Kidney capillary endothelial cell (primary cell): Measurements from ENCODE around the gene PCDH9.
"Not testable (repeated sequence)": the region's sequence is repeated elsewhere in the genome, so short reads cannot be mapped to it uniquely, and the experiment has no call there.

Experiments
- DNase-seq: peaks from one replicate; pipeline ENCODE4 v3.0.0-alpha.2; 2018; ENCODE audit warnings: low spot score

The PCDH9 gene

GRCh38 chr13:66659701-66660467 lies 570.3 kb downstream of the PCDH9 start:
- DNase-seq, result peak; percentile 85

- DNase-seq, result no peak
Measured at GRCh38 chr13:66659286-66659685, 570.9 kb downstream of the PCDH9 start.

GRCh38 chr13:66657165-66657881 lies 572.8 kb downstream of the PCDH9 start:
- peak; percentile 100 for DNase-seq

GRCh38 chr13:66655847-66656454 lies 574.2 kb downstream of the PCDH9 start:
- no peak for DNase-seq

GRCh38 chr13:66644855-66645460 lies 585.2 kb downstream of the PCDH9 start:
- DNase-seq, result no peak

- DNase-seq, result no peak
Measured at GRCh38 chr13:66640231-66640630, 589.9 kb downstream of the PCDH9 start.

- no peak for DNase-seq
Measured at GRCh38 chr13:66639044-66639443, 591.1 kb downstream of the PCDH9 start.

GRCh38 chr13:66635526-66635925 lies 594.6 kb downstream of the PCDH9 start:
- peak; percentile 96 for DNase-seq

- no peak for DNase-seq
Measured at GRCh38 chr13:66634384-66634783, 595.8 kb downstream of the PCDH9 start.

- no peak for DNase-seq
Measured at GRCh38 chr13:66627512-66627911, 602.6 kb downstream of the PCDH9 start.

GRCh38 chr13:66624302-66624701 lies 605.8 kb downstream of the PCDH9 start:
- no peak for DNase-seq

- DNase-seq, result no peak
Measured at GRCh38 chr13:66623129-66623820, 606.9 kb downstream of the PCDH9 start.

- DNase-seq, result not testable (repeated sequence)
Measured at GRCh38 chr13:66621906-66622447, 608.2 kb downstream of the PCDH9 start.

GRCh38 chr13:66618702-66619101 lies 611.4 kb downstream of the PCDH9 start:
- peak; percentile 70 for DNase-seq

GRCh38 chr13:66617786-66618185 lies 612.4 kb downstream of the PCDH9 start:
- DNase-seq, result no peak

GRCh38 chr13:66612983-66613382 lies 617.2 kb downstream of the PCDH9 start:
- no peak for DNase-seq

- DNase-seq, result no peak
Measured at GRCh38 chr13:66586489-66586888, 643.6 kb downstream of the PCDH9 start.

- DNase-seq, result no peak
Measured at GRCh38 chr13:66585669-66586203, 644.4 kb downstream of the PCDH9 start.

- no peak for DNase-seq
Measured at GRCh38 chr13:66581675-66582074, 648.5 kb downstream of the PCDH9 start.

- no peak for DNase-seq
Measured at GRCh38 chr13:66578305-66578704, 651.8 kb downstream of the PCDH9 start.

- DNase-seq, result no peak
Measured at GRCh38 chr13:66577358-66577757, 652.8 kb downstream of the PCDH9 start.
